HEK293 (cell line): ENCODE measurements around the gene OR12D3.

Source experiments
- MYNN ChIP-seq: fragments of 450-650 bp; formaldehyde crosslinking; IDR thresholded peaks from 2 replicates; pipeline ENCODE4 v1.5.1; 2016; ENCODE audit warnings: missing biosample characterization, missing genetic modification characterization, borderline replicate concordance
- ZFP41 ChIP-seq: fragments of 450-650 bp; formaldehyde crosslinking; IDR thresholded peaks from 2 replicates; pipeline ENCODE4 v1.5.1; 2016; ENCODE audit warnings: missing biosample characterization, missing genetic modification characterization, borderline replicate concordance
- ZNF274 ChIP-seq, 2 experiments: fragments of 200-500 bp in 1 of 2; fragments of 450-650 bp in 1 of 2; sonication (Bioruptor generic) in 1 of 2; formaldehyde crosslinking in 1 of 2; IDR thresholded peaks; 2 replicates each; pipeline versions ENCODE4 v1.5.1 to v1.6.1; 2014 to 2016; ENCODE audit warnings: borderline replicate concordance in 1 of 2, inconsistent platforms in 1 of 2, low read length in 1 of 2, missing biosample characterization in 1 of 2, missing genetic modification characterization in 1 of 2
- ZNF654 ChIP-seq: fragments of 450-650 bp; formaldehyde crosslinking; IDR thresholded peaks from 2 replicates; pipeline ENCODE4 v1.5.1; 2016; ENCODE audit warnings: low read depth, missing biosample characterization, missing genetic modification characterization
- TF ChIP-seq, protein P1 (sequence below): fragments of 450-650 bp; formaldehyde crosslinking; IDR thresholded peaks from 2 replicates; pipeline ENCODE4 v1.5.1; 2016; ENCODE audit warnings: missing biosample characterization, missing genetic modification characterization
- TF ChIP-seq, protein P2 (sequence below): fragments of 450-650 bp; formaldehyde crosslinking; IDR thresholded peaks from 2 replicates; pipeline ENCODE4 v1.5.1; 2016; ENCODE audit warnings: missing biosample characterization, missing genetic modification characterization

DNA sequence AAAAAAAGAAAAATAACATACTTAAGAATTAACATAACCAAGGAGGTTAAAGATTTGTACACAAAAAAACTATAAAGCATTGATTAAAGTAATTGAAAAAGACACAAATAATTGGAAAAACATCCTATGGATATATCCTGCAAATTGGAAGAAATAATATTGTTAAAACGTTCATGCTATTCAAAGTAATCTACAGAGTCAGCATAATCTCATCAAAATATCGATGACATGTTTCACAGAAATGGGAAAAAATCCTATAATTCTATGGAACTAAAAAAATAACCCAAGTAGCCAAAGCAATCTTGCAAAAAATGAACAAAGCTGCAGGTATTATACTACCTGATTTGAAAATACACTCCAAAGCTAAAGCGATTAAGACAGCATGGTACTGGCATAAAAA, 29.7 kb downstream of the OR12D3 start:
- TF ChIP-seq, protein P1, sequence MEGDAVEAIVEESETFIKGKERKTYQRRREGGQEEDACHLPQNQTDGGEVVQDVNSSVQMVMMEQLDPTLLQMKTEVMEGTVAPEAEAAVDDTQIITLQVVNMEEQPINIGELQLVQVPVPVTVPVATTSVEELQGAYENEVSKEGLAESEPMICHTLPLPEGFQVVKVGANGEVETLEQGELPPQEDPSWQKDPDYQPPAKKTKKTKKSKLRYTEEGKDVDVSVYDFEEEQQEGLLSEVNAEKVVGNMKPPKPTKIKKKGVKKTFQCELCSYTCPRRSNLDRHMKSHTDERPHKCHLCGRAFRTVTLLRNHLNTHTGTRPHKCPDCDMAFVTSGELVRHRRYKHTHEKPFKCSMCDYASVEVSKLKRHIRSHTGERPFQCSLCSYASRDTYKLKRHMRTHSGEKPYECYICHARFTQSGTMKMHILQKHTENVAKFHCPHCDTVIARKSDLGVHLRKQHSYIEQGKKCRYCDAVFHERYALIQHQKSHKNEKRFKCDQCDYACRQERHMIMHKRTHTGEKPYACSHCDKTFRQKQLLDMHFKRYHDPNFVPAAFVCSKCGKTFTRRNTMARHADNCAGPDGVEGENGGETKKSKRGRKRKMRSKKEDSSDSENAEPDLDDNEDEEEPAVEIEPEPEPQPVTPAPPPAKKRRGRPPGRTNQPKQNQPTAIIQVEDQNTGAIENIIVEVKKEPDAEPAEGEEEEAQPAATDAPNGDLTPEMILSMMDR (tag by site-specific recombination): no peak
- no peak for TF ChIP-seq ZFP41
- no peak for TF ChIP-seq ZNF274 (IDR thresholded peaks at IDR 0.05; ENCODE audit: low read length)
- TF ChIP-seq ZNF274 (tag by site-specific recombination; IDR thresholded peaks at IDR 0.05; ENCODE audit: borderline replicate concordance): no peak
- TF ChIP-seq MYNN (tag by site-specific recombination): no peak
- TF ChIP-seq, protein P2, sequence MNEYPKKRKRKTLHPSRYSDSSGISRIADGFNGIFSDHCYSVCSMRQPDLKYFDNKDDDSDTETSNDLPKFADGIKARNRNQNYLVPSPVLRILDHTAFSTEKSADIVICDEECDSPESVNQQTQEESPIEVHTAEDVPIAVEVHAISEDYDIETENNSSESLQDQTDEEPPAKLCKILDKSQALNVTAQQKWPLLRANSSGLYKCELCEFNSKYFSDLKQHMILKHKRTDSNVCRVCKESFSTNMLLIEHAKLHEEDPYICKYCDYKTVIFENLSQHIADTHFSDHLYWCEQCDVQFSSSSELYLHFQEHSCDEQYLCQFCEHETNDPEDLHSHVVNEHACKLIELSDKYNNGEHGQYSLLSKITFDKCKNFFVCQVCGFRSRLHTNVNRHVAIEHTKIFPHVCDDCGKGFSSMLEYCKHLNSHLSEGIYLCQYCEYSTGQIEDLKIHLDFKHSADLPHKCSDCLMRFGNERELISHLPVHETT (tag by site-specific recombination): no peak
- TF ChIP-seq ZNF654 (tag by site-specific recombination): no peak
